A549 (cell line): ENCODE measurements around the gene AKAP8L.

ENCODE experiments used
- BHLHE40 ChIP-seq: IDR thresholded peaks from 2 replicates; pipeline ENCODE4 v1.6.1; 2012; ENCODE audit warnings: low read depth, low read length, inconsistent platforms
- CBX2 ChIP-seq: fragments of 200-600 bp; sonication (generic); IDR thresholded peaks from 2 replicates; pipeline ENCODE4 v1.6.1; 2016; ENCODE audit warnings: low read depth, mild to moderate bottlenecking, borderline replicate concordance
- CHD2 ChIP-seq: fragments of 150-350 bp; IDR thresholded peaks from 2 replicates; pipeline ENCODE4 v1.6.1; 2014; ENCODE audit warnings: low read length; ENCODE audit not compliant: partially characterized antibody
- EP300 ChIP-seq, 2 experiments: fragments of >200 bp; sonication (Bioruptor Twin); formaldehyde crosslinking; IDR thresholded peaks; 2 replicates in 1 of 2; 3 replicates in 1 of 2; pipeline ENCODE4 v1.6.1; 2016 to 2017
- JUNB ChIP-seq: fragments of >200 bp; sonication (Bioruptor Twin); formaldehyde crosslinking; IDR thresholded peaks from 2 replicates; pipeline ENCODE4 v1.6.1; 2016
- MAFK ChIP-seq: fragments of 450-650 bp; IDR thresholded peaks from 2 replicates; pipeline ENCODE4 v1.6.1; 2014; ENCODE audit not compliant: partially characterized antibody
- PBX3 ChIP-seq: IDR thresholded peaks from 2 replicates; pipeline ENCODE4 v1.6.1; 2012
- POLR2A ChIP-seq: IDR thresholded peaks from 2 replicates; pipeline ENCODE4 v1.6.1; 2012; ENCODE audit warnings: mild to moderate bottlenecking, low read length
- RFX5 ChIP-seq: fragments of 450-650 bp; IDR thresholded peaks from 2 replicates; pipeline ENCODE4 v1.7.1; 2014; ENCODE audit warnings: antibody characterized with exemption, mild to moderate bottlenecking, moderate library complexity
- SREBF2 ChIP-seq: fragments of 450-650 bp; IDR thresholded peaks from 2 replicates; pipeline ENCODE4 v1.6.1; 2014; ENCODE audit warnings: mild to moderate bottlenecking, moderate library complexity
- ZSCAN20 ChIP-seq: fragments of 250-450 bp; sonication (Bioruptor Pico); IDR thresholded peaks from 2 replicates; pipeline ENCODE4 v1.8.0; 2022; ENCODE audit warnings: mild to moderate bottlenecking, moderate library complexity
- TF ChIP-seq, protein P1 (sequence below): fragments of >200 bp; sonication (Bioruptor Twin); formaldehyde crosslinking; IDR thresholded peaks from 3 replicates; pipeline ENCODE4 v1.5.1; 2016
- TF ChIP-seq, protein P2 (sequence below): fragments of 150-350 bp; IDR thresholded peaks from 2 replicates; pipeline ENCODE4 v1.6.1; 2014; ENCODE audit warnings: low read depth, mild to moderate bottlenecking, low read length
- TF ChIP-seq, protein P3 (sequence below): fragments of 200-600 bp; sonication (generic); IDR thresholded peaks from 2 replicates; pipeline ENCODE4 v1.6.1; 2016; ENCODE audit warnings: antibody characterized with exemption, mild to moderate bottlenecking, moderate library complexity

DNA sequence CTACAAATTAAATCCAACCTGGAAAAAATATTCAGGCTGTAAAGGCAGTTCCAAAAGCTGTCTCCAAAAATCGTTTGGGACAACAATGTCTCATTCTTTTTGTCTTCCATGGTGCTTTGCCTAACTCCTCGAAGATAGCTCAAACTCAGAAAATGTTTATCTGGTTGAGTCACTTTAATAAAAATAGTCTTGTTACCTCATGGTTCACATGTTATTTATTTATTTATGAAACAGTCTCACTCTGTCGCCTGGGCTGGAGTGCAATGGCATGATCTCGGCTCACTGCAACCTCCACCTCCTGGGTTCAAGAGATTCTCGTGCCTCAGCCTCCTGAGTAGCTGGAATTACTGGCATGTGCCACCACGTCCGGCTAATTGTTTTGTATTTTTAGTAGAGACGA is 81.6 kb downstream of the AKAP8L start:
- TF ChIP-seq JUNB (no peak), POLR2A (no peak), BHLHE40 (no peak), RFX5 (no peak), ZSCAN20 (no peak), PBX3 (no peak), EP300 (IDR thresholded peaks at IDR 0.05) (no peak), CHD2 (no peak), CBX2 (no peak), SREBF2 (no peak), MAFK (no peak)
- TF ChIP-seq, protein P1, sequence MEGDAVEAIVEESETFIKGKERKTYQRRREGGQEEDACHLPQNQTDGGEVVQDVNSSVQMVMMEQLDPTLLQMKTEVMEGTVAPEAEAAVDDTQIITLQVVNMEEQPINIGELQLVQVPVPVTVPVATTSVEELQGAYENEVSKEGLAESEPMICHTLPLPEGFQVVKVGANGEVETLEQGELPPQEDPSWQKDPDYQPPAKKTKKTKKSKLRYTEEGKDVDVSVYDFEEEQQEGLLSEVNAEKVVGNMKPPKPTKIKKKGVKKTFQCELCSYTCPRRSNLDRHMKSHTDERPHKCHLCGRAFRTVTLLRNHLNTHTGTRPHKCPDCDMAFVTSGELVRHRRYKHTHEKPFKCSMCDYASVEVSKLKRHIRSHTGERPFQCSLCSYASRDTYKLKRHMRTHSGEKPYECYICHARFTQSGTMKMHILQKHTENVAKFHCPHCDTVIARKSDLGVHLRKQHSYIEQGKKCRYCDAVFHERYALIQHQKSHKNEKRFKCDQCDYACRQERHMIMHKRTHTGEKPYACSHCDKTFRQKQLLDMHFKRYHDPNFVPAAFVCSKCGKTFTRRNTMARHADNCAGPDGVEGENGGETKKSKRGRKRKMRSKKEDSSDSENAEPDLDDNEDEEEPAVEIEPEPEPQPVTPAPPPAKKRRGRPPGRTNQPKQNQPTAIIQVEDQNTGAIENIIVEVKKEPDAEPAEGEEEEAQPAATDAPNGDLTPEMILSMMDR: no peak
- TF ChIP-seq, protein P2, sequence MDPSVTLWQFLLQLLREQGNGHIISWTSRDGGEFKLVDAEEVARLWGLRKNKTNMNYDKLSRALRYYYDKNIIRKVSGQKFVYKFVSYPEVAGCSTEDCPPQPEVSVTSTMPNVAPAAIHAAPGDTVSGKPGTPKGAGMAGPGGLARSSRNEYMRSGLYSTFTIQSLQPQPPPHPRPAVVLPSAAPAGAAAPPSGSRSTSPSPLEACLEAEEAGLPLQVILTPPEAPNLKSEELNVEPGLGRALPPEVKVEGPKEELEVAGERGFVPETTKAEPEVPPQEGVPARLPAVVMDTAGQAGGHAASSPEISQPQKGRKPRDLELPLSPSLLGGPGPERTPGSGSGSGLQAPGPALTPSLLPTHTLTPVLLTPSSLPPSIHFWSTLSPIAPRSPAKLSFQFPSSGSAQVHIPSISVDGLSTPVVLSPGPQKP: no peak
- TF ChIP-seq, protein P3, sequence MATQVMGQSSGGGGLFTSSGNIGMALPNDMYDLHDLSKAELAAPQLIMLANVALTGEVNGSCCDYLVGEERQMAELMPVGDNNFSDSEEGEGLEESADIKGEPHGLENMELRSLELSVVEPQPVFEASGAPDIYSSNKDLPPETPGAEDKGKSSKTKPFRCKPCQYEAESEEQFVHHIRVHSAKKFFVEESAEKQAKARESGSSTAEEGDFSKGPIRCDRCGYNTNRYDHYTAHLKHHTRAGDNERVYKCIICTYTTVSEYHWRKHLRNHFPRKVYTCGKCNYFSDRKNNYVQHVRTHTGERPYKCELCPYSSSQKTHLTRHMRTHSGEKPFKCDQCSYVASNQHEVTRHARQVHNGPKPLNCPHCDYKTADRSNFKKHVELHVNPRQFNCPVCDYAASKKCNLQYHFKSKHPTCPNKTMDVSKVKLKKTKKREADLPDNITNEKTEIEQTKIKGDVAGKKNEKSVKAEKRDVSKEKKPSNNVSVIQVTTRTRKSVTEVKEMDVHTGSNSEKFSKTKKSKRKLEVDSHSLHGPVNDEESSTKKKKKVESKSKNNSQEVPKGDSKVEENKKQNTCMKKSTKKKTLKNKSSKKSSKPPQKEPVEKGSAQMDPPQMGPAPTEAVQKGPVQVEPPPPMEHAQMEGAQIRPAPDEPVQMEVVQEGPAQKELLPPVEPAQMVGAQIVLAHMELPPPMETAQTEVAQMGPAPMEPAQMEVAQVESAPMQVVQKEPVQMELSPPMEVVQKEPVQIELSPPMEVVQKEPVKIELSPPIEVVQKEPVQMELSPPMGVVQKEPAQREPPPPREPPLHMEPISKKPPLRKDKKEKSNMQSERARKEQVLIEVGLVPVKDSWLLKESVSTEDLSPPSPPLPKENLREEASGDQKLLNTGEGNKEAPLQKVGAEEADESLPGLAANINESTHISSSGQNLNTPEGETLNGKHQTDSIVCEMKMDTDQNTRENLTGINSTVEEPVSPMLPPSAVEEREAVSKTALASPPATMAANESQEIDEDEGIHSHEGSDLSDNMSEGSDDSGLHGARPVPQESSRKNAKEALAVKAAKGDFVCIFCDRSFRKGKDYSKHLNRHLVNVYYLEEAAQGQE: no peak
